ENCODE results near the gene EIF4G1. TPM values are rescaled to one million over a fixed set of nuclear protein-coding genes. Genes with fewer than 3 reads are reported as not detected.

The EIF4G1 gene
- total and polyA plus RNA-seq, 2 of the 4 experiments (the other 2 are of a cell fraction): 225 to 274 TPM

DNA sequence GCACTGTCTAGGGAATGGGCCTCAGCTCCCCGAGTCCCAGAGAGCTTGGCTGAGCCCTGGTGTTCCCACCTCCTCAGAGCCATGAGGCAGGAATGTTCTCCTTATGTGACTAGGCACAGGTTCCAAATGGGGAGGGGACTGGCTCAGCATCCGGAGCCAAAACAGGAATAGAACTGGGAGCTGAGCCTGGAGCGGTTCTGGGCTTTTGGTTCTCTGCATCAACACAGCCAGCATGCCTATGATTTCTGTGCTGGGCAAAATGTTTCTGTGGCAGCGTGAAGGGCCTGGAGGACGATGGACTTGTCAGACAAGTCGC, 23.0 kb downstream of the EIF4G1 start, which contains the start of gene FAM131A:
Gene FAM131A, plus strand, starts transcription at position 202 of the 316 bp plus-strand sequence. Its CDS starts 31 bp downstream, at position 233.
- WGBS, 2 experiments (ENCODE audit: extremely low coverage in 2 of 2, insufficient read length in 1 of 2): 69% methylated on average over 4 of the region's 6 CpGs; no CpG with 5 or more reads in 1 of the 2 experiments

More for the DNA sequence above, 23.0 kb downstream of the EIF4G1 start, which contains the start of gene FAM131A:
- H3K36me3 ChIP-seq (ENCODE audit: control insufficient read depth, insufficient read depth, low read length): peaks cover 33% of the 10 kb centered on the region
- no peak within 1 kb of the TSS for H3K18ac ChIP-seq (ENCODE audit: low read depth, low read length)
- peak within 1 kb of the TSS; percentile 8 to 72; a peak in 3 of 4 replicates for H4K8ac ChIP-seq (ENCODE audit: low read depth in 2 of 2, low read length in 2 of 2)
- no peak within 1 kb of the TSS for H2BK15ac ChIP-seq (ENCODE audit: low read depth, low read length)
- DNase-seq (peak; percentile 28), ATAC-seq (ENCODE audit: low read depth) (no peak)
- H2BK120ac ChIP-seq (ENCODE audit: low read depth, low read length): peak within 1 kb of the TSS; percentile 11; the same call in 1 of the 2 replicates
- H3K56ac ChIP-seq (ENCODE audit: extremely low read depth, insufficient read depth, low read length): peak within 1 kb of the TSS; percentile 36; the same call in 1 of the 2 replicates
- H4K20me1 ChIP-seq (ENCODE audit: insufficient read depth, low read length): peaks cover 51% of the 10 kb centered on the region
- peak within 1 kb of the TSS; percentile 96 for H3K27ac ChIP-seq (ENCODE audit: insufficient read depth, low read length)
- H2AK9ac ChIP-seq (replicated peaks; ENCODE audit: low read depth, low read length, poor library complexity): peak within 1 kb of the TSS; percentile 92
- peak within 1 kb of the TSS; percentile 84 for H3K9ac ChIP-seq (ENCODE audit: low read depth, low read length)
- H3K9me3 ChIP-seq (ENCODE audit: control insufficient read depth, insufficient read depth, low read length): no peaks in the 10 kb centered on the region
- H2BK20ac ChIP-seq (ENCODE audit: low read depth, low read length): 0 out of 2 replicates have a peak within 1 kb of the TSS, but pooled peaks have one; percentile 22
- no TSS peak for BruUV-seq (replicated peaks)
- H3K79me1 ChIP-seq (ENCODE audit: low read depth in 1 of 2, low read length in 2 of 2): peaks cover 23 to 87% of the 10 kb centered on the region in 2 experiments
- H3K14ac ChIP-seq (replicated peaks; ENCODE audit: low read depth, low read length): peak within 1 kb of the TSS; percentile 34
- intact Hi-C loops (cut with micrococcal nuclease): no loop called here
- H4K5ac ChIP-seq (ENCODE audit: low read depth, low read length): peak within 1 kb of the TSS; percentile 54; the same call in 1 of the 2 replicates
- peak within 1 kb of the TSS; percentile 85 for H2BK5ac ChIP-seq (ENCODE audit: low read depth, low read length, poor library complexity, severe bottlenecking)
- peak within 1 kb of the TSS; percentile 88 for H3K4me2 ChIP-seq (ENCODE audit: low read depth, low read length)
- peak within 1 kb of the TSS; percentile 68 for H3K23ac ChIP-seq (ENCODE audit: low read depth, low read length)
- H2AFZ ChIP-seq (replicated peaks; ENCODE audit: low read length, poor library complexity): peak within 1 kb of the TSS; percentile 88
- in situ Hi-C loops (cut with MboI; ENCODE audit: low sequenced_read_pairs): no loop called here
- TF ChIP-seq RCOR1 (IDR thresholded peaks at IDR 0.05; ENCODE audit: insufficient replicate concordance, low read length) (no peak), CEBPB (IDR thresholded peaks at IDR 0.05; ENCODE audit: low read depth, low read length) (no peak), RFX5 (IDR thresholded peaks at IDR 0.05; ENCODE audit: low read depth, low read length) (no peak), SMC3 (IDR thresholded peaks at IDR 0.05; ENCODE audit: low read depth, low read length) (no peak), CHD1 (IDR thresholded peaks at IDR 0.05; ENCODE audit: low read depth, low read length) (no peak), MAFK (IDR thresholded peaks at IDR 0.05; ENCODE audit: low read depth, low read length) (no peak), MXI1 (IDR thresholded peaks at IDR 0.05; ENCODE audit: borderline replicate concordance, low read depth, low read length) (no peak), BHLHE40 (IDR thresholded peaks at IDR 0.05; ENCODE audit: low read depth, low read length) (no peak), NFE2L2 (IDR thresholded peaks at IDR 0.05; ENCODE audit: low read depth, low read length) (no peak), POLR2A (IDR thresholded peaks at IDR 0.05; ENCODE audit: low read depth, low read length) (no peak; the same call in 1 of the 2 replicates), MAZ (IDR thresholded peaks at IDR 0.05; ENCODE audit: borderline replicate concordance, low read depth, low read length) (no peak), FOS (IDR thresholded peaks at IDR 0.05; ENCODE audit: low read depth, low read length) (no peak), RAD21 (IDR thresholded peaks at IDR 0.05; ENCODE audit: low read length) (no peak)
- TF ChIP-seq, protein P1, sequence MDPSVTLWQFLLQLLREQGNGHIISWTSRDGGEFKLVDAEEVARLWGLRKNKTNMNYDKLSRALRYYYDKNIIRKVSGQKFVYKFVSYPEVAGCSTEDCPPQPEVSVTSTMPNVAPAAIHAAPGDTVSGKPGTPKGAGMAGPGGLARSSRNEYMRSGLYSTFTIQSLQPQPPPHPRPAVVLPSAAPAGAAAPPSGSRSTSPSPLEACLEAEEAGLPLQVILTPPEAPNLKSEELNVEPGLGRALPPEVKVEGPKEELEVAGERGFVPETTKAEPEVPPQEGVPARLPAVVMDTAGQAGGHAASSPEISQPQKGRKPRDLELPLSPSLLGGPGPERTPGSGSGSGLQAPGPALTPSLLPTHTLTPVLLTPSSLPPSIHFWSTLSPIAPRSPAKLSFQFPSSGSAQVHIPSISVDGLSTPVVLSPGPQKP (IDR thresholded peaks at IDR 0.05; ENCODE audit: borderline replicate concordance, low read depth, low read length): no peak
- TF ChIP-seq, protein P2, sequence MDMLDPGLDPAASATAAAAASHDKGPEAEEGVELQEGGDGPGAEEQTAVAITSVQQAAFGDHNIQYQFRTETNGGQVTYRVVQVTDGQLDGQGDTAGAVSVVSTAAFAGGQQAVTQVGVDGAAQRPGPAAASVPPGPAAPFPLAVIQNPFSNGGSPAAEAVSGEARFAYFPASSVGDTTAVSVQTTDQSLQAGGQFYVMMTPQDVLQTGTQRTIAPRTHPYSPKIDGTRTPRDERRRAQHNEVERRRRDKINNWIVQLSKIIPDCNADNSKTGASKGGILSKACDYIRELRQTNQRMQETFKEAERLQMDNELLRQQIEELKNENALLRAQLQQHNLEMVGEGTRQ (IDR thresholded peaks at IDR 0.05; ENCODE audit: low read depth, low read length): no peak
- TF ChIP-seq, protein P3, sequence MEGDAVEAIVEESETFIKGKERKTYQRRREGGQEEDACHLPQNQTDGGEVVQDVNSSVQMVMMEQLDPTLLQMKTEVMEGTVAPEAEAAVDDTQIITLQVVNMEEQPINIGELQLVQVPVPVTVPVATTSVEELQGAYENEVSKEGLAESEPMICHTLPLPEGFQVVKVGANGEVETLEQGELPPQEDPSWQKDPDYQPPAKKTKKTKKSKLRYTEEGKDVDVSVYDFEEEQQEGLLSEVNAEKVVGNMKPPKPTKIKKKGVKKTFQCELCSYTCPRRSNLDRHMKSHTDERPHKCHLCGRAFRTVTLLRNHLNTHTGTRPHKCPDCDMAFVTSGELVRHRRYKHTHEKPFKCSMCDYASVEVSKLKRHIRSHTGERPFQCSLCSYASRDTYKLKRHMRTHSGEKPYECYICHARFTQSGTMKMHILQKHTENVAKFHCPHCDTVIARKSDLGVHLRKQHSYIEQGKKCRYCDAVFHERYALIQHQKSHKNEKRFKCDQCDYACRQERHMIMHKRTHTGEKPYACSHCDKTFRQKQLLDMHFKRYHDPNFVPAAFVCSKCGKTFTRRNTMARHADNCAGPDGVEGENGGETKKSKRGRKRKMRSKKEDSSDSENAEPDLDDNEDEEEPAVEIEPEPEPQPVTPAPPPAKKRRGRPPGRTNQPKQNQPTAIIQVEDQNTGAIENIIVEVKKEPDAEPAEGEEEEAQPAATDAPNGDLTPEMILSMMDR (conservative IDR thresholded peaks at IDR 0.05; ENCODE audit: low read depth, low read length): no peak
- H3K4me3 ChIP-seq (ENCODE audit: insufficient read depth, low read depth, low read length): peak within 1 kb of the TSS; percentile 91
- peak within 1 kb of the TSS; percentile 62 for H3K4ac ChIP-seq (ENCODE audit: low read depth, low read length)
- dilution Hi-C loops (cut with HindIII; ENCODE audit: low sequenced_read_pairs, unreplicated experiment): no loop called here
- ChIA-PET POLR2A (ENCODE audit: unreplicated experiment) (interaction anchor here (2.2 kb wide), 1 partner anchor 22 kb away, joined by 5 read pairs; no protein-coding TSS in a partner anchor), CTCF (interaction anchor here (1.1 kb wide), 1 partner anchor 8 kb away, joined by 4 read pairs; no protein-coding TSS in a partner anchor)
- peaks cover 38% of the 10 kb centered on the region for H3K4me1 ChIP-seq (ENCODE audit: control insufficient read depth, insufficient read depth, low read length)
- H3K27me3 ChIP-seq (ENCODE audit: control insufficient read depth, insufficient read depth, low read length): no peaks in the 10 kb centered on the region
- H2AK5ac ChIP-seq (ENCODE audit: low read depth, low read length): peak within 1 kb of the TSS; percentile 86
- peak within 1 kb of the TSS; percentile 49 for H4K91ac ChIP-seq (ENCODE audit: insufficient read depth, low read depth, low read length)
- H3K9me1 ChIP-seq (ENCODE audit: insufficient read depth, low read length): peaks cover 30% of the 10 kb centered on the region

Data from IMR-90 (cell line).